NCI-H1930 (cell line): Measurements from ENCODE around the gene KCNH3.
"Not testable (repeated sequence)": the region's sequence is repeated elsewhere in the genome, so short reads cannot be mapped to it uniquely, and the experiment has no call there.

Source experiments
- DNase-seq, 2 experiments: peaks; one replicate each; lab custom pipeline; 2025; lab: John Stamatoyannopoulos, UW

KCNH3 gene

GRCh38 chr12:49588281-49588680 lies 49.5 kb downstream of the KCNH3 start:
- DNase-seq = no peak

- DNase-seq = no peak
Measured at GRCh38 chr12:49588721-49589516, 50.1 kb downstream of the KCNH3 start.

- no peak for DNase-seq
Measured at GRCh38 chr12:49598527-49598926, 59.7 kb downstream of the KCNH3 start.

GRCh38 chr12:49599961-49600360 lies 61.1 kb downstream of the KCNH3 start:
- DNase-seq = no peak

- DNase-seq = no peak
Measured at GRCh38 chr12:49603721-49604120, 64.9 kb downstream of the KCNH3 start.

- no peak for DNase-seq
Measured at GRCh38 chr12:49604856-49605255, 66.0 kb downstream of the KCNH3 start.

- DNase-seq = not testable (repeated sequence)
Measured at GRCh38 chr12:49605539-49605938, 66.7 kb downstream of the KCNH3 start, which contains the start of gene FAM186B. TSS of gene FAM186B (minus strand) at chr12:49605639. CDS start at chr12:49605477, 162 bp downstream.
